Transverse colon (tissue), 4 donors: ENCODE results near the gene PERM1.
"Not testable (repeated sequence)": the region's sequence is repeated elsewhere in the genome, so short reads cannot be mapped to it uniquely, and the experiment has no call there.

Experiments used
- EP300 ChIP-seq: sonication (generic); formaldehyde crosslinking; IDR thresholded peaks from one replicate; pipeline ENCODE4 v1.6.1; 2017; ENCODE audit warnings: antibody characterized with exemption, low read depth
- POLR2A ChIP-seq: fragments of 450-650 bp; IDR thresholded peaks from one replicate; pipeline ENCODE4 v1.6.1; 2016; ENCODE audit warnings: antibody characterized with exemption, mild to moderate bottlenecking, moderate library complexity
- POLR2AphosphoS5 ChIP-seq, 3 donors: sonication (generic); formaldehyde crosslinking; IDR thresholded peaks; one replicate each; pipeline ENCODE4 v1.6.1; 2016; ENCODE audit warnings: antibody characterized with exemption in 3 of 3
- TF ChIP-seq, protein P1 (sequence below), 5 experiments: fragments of 200-600 bp in 3 of 5; fragments of 450-650 bp in 2 of 5; sonication (generic) in 3 of 5; IDR thresholded peaks; 1 replicate in 2 of 5; 2 replicates in 3 of 5; pipeline ENCODE4 v1.5.1; 2016 to 2017; ENCODE audit warnings: antibody characterized with exemption in 5 of 5, inconsistent platforms in 3 of 5, mild to moderate bottlenecking in 2 of 5, moderate library complexity in 1 of 5

DNA sequence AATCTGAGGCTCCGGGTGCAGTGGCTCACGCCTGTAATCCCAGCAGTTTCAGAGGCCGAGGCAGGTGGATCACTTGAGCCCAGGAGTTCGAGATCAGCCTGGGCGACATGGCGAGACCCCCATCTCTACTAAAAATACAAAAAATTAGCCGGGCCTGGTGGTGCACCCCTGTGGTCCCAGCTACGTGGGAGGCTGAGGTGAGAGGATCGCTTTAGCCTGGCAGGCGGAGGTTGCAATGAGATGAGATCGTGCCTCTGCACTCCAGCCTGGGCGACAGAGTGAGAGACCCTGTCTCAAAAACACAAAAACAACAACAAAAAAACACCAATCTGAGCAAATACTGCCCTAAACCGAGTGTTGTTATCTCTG, 30.8 kb upstream of the PERM1 start:
- TF ChIP-seq, protein P1, sequence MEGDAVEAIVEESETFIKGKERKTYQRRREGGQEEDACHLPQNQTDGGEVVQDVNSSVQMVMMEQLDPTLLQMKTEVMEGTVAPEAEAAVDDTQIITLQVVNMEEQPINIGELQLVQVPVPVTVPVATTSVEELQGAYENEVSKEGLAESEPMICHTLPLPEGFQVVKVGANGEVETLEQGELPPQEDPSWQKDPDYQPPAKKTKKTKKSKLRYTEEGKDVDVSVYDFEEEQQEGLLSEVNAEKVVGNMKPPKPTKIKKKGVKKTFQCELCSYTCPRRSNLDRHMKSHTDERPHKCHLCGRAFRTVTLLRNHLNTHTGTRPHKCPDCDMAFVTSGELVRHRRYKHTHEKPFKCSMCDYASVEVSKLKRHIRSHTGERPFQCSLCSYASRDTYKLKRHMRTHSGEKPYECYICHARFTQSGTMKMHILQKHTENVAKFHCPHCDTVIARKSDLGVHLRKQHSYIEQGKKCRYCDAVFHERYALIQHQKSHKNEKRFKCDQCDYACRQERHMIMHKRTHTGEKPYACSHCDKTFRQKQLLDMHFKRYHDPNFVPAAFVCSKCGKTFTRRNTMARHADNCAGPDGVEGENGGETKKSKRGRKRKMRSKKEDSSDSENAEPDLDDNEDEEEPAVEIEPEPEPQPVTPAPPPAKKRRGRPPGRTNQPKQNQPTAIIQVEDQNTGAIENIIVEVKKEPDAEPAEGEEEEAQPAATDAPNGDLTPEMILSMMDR (IDR thresholded peaks at IDR 0.05) = not testable (repeated sequence)
- not testable (repeated sequence) for TF ChIP-seq POLR2AphosphoS5 (IDR thresholded peaks at IDR 0.05); POLR2A; EP300
